HepG2 (cell line): ENCODE measurements around the gene LCORL. TPM values are rescaled to one million over a fixed set of nuclear protein-coding genes. Genes with fewer than 3 reads are reported as not detected.

Experiments
- ATAC-seq: fragments of 200-7000 bp; cut with Tn5 transposase; 3 replicates; pipeline ENCODE4 v1.9.1; 2020; ENCODE audit warnings: mild to moderate bottlenecking, moderate library complexity
- BruUV-seq: library from RNA; stranded (reverse); fragments of 400-500 nt; replicated peaks from 2 replicates; lab custom pipeline; 2021; lab: Mats Ljungman, UMichigan
- CTCF ChIA-PET: fragments of 300-600 bp; formaldehyde crosslinking; extraction: SDS; loops from one replicate; lab custom pipeline; 2021; ENCODE audit warnings: low total read pairs, inconsistent platforms, low intra/inter-chr PET ratio; lab: Yijun Ruan, JAX
- POLR2A ChIA-PET: fragments of 350-600 bp; sonication (Branson Sonifier 250); formaldehyde crosslinking; loops from one replicate; lab custom pipeline; 2020; ENCODE audit warnings: antibody characterized with exemption, inconsistent platforms; lab: Yijun Ruan, JAX
- DNase-seq: peaks from one replicate; pipeline ENCODE4 v3.0.0-alpha.2; 2015; ENCODE audit warnings: low spot score
- FAIRE-seq: peaks from 3 replicates; lab custom pipeline; 2011; peaks lifted over from hg19 to GRCh38; lab: Jason Lieb, UNC
- H2AFZ ChIP-seq: one replicate; pipeline ENCODE4 v1.6.1; 2011; ENCODE audit warnings: low read length, inconsistent platforms
- H3K27ac ChIP-seq: fragments of 300-600 bp; 3 replicates; pipeline ENCODE4 v1.8.0; 2011; ENCODE audit warnings: mixed run types, mild to moderate bottlenecking, mixed read lengths, low read length, inconsistent platforms; ENCODE audit not compliant: insufficient read depth; ENCODE audit errors: extremely low read length
- H3K27me3 ChIP-seq, 2 experiments: fragments of 200-600 bp in 1 of 2; 2 replicates in 1 of 2; 3 replicates in 1 of 2; pipeline versions ENCODE4 v1.6.0 to v1.8.0; 2011; ENCODE audit warnings: low read length in 2 of 2, mild to moderate bottlenecking in 2 of 2, moderate library complexity in 2 of 2, inconsistent platforms in 1 of 2; ENCODE audit not compliant: insufficient read depth in 2 of 2, control insufficient read depth in 1 of 2
- H3K36me3 ChIP-seq, 2 experiments: fragments of 200-600 bp in 1 of 2; replicated peaks in 1 of 2; 2 replicates in 1 of 2; 3 replicates in 1 of 2; pipeline versions ENCODE4 v1.5.1 to v1.8.0; 2011; ENCODE audit warnings: low read length in 2 of 2, inconsistent platforms in 1 of 2; ENCODE audit not compliant: insufficient read depth in 2 of 2, control insufficient read depth in 1 of 2
- H3K4me1 ChIP-seq: 2 replicates; pipeline ENCODE4 v1.5.1; 2012; ENCODE audit warnings: low read length, inconsistent platforms; ENCODE audit not compliant: insufficient read depth
- H3K4me2 ChIP-seq: 2 replicates; pipeline ENCODE4 v1.6.0; 2011; ENCODE audit warnings: low read depth, low read length, inconsistent platforms
- H3K4me3 ChIP-seq, 3 experiments: fragments of 200-600 bp in 1 of 3; sonication (generic), shearing (Covaris generic) in 1 of 3; replicated peaks in 1 of 3; 2 replicates each; pipeline ENCODE4 v1.5.1; 2011 to 2016; ENCODE audit warnings: low read length in 3 of 3, inconsistent platforms in 2 of 3, low read depth in 2 of 3, mild to moderate bottlenecking in 2 of 3, control low read depth in 1 of 3, mixed read lengths in 1 of 3; ENCODE audit not compliant: insufficient read depth in 1 of 3
- H3K79me2 ChIP-seq: one replicate; pipeline ENCODE4 v1.6.1; 2011; ENCODE audit warnings: low read length, inconsistent platforms; ENCODE audit not compliant: insufficient read depth
- H3K9ac ChIP-seq: 2 replicates; pipeline ENCODE4 v1.6.0; 2011; ENCODE audit warnings: mild to moderate bottlenecking, low read depth, low read length, inconsistent platforms; ENCODE audit not compliant: insufficient read depth
- H3K9me3 ChIP-seq: 2 replicates; pipeline ENCODE4 v1.5.1; 2012; ENCODE audit warnings: mild to moderate bottlenecking, low read length
- H4K20me1 ChIP-seq: 2 replicates; pipeline ENCODE4 v1.6.0; 2011; ENCODE audit warnings: inconsistent platforms, mild to moderate bottlenecking, low read length, moderate library complexity; ENCODE audit not compliant: insufficient read depth
- ARNT ChIP-seq: fragments of 450-650 bp; IDR thresholded peaks from 2 replicates; pipeline ENCODE4 v1.6.1; 2017
- DR1 ChIP-seq: sonication (generic); formaldehyde crosslinking; IDR thresholded peaks from 2 replicates; pipeline ENCODE4 v1.8.0; 2021; ENCODE audit warnings: mild to moderate bottlenecking, missing genetic modification reagents, inconsistent platforms
- FLYWCH1 ChIP-seq: sonication (generic); formaldehyde crosslinking; IDR thresholded peaks from 2 replicates; pipeline ENCODE4 v1.8.1; 2023; ENCODE audit warnings: mild to moderate bottlenecking, missing genetic modification reagents
- HNRNPUL1 ChIP-seq: fragments of 200-400 bp; formaldehyde crosslinking; IDR thresholded peaks from 2 replicates; pipeline ENCODE4 v1.6.1; 2017; ENCODE audit warnings: low read depth, mild to moderate bottlenecking, low read length, moderate library complexity
- ISX ChIP-seq: sonication (generic); formaldehyde crosslinking; conservative IDR thresholded peaks from 2 replicates; pipeline ENCODE4 v1.5.0; 2020; ENCODE audit warnings: missing genetic modification reagents
- KDM3A ChIP-seq: IDR thresholded peaks from 2 replicates; pipeline ENCODE4 v1.6.1; 2018; ENCODE audit warnings: low read depth, missing compliant biosample characterization
- KLF16 ChIP-seq, 2 experiments: sonication (generic) in 1 of 2; formaldehyde crosslinking in 1 of 2; IDR thresholded peaks; 2 replicates each; pipeline versions ENCODE4 v1.6.1 to v1.8.0; 2016 to 2023; ENCODE audit warnings: missing genetic modification reagents in 2 of 2, missing compliant biosample characterization in 1 of 2
- MED13 ChIP-seq: sonication (generic); formaldehyde crosslinking; IDR thresholded peaks from 2 replicates; pipeline ENCODE4 v1.5.0; 2020; ENCODE audit warnings: missing genetic modification reagents
- MEIS1 ChIP-seq: sonication (generic); formaldehyde crosslinking; IDR thresholded peaks from 2 replicates; pipeline ENCODE4 v1.9.0; 2021; ENCODE audit warnings: mild to moderate bottlenecking, missing genetic modification reagents, moderate library complexity, borderline replicate concordance
- NCOA5 ChIP-seq: sonication (generic); formaldehyde crosslinking; IDR thresholded peaks from 2 replicates; pipeline ENCODE4 v1.4.0; 2020; ENCODE audit warnings: missing genetic modification reagents
- SRSF9 ChIP-seq: fragments of 200-400 bp; formaldehyde crosslinking; IDR thresholded peaks from 2 replicates; pipeline ENCODE4 v1.6.1; 2018; ENCODE audit warnings: borderline replicate concordance, mild to moderate bottlenecking, low read depth, low read length; ENCODE audit not compliant: insufficient read depth, poor library complexity, severe bottlenecking
- XBP1 ChIP-seq: sonication (generic); formaldehyde crosslinking; IDR thresholded peaks from 2 replicates; pipeline ENCODE4 v1.5.0; 2020; ENCODE audit warnings: missing genetic modification reagents
- ZFP1 ChIP-seq: IDR thresholded peaks from 2 replicates; pipeline ENCODE4 v1.6.1; 2016
- ZNF75D ChIP-seq: sonication (generic); formaldehyde crosslinking; IDR thresholded peaks from 2 replicates; pipeline ENCODE4 v1.8.1; 2023; ENCODE audit warnings: missing genetic modification reagents, mild to moderate bottlenecking, borderline replicate concordance
- ZNF775 ChIP-seq: sonication (generic); formaldehyde crosslinking; IDR thresholded peaks from 2 replicates; pipeline ENCODE4 v1.4.0; 2020; ENCODE audit warnings: missing genetic modification reagents, mild to moderate bottlenecking, moderate library complexity, borderline replicate concordance
- WGBS: methylation state at CpG from one replicate; pipeline ENCODE4 v1.1.6; 2017; ENCODE audit warnings: low lambda C conversion rate; 5-methylcytosine and 5-hydroxymethylcytosine counted together
- in situ Hi-C: cut with HindIII; loops from 2 replicates; pipeline ENCODE4 v1.10.0; 2017; ENCODE audit warnings: low pct_unique_long_range_greater_than_20kb; ENCODE audit not compliant: extremely low pct_ligation_motif_present
- intact Hi-C: fragments of 100-400 bp; cut with micrococcal nuclease; formaldehyde crosslinking; loops from one replicate; pipeline ENCODE4 v1.10.0; 2022; ENCODE audit not compliant: unreplicated experiment
- polyA plus RNA-seq, 8 experiments: library from polyadenylated mRNA; depleted of rRNA in 3 of 8; stranded (reverse) in 7 of 8; unstranded in 1 of 8; fragments of >200 nt; fragmentation: Illumina TruSeq in 4 of 8; extraction: Trizol in 4 of 8; gene quantifications; 2 replicates each; pipeline versions ENCODE4 v1.2.1 to v1.2.3, GENCODE V29; 2011 to 2016; ENCODE audit warnings: low read depth in 4 of 8, missing spikeins in 1 of 8, mixed read lengths in 1 of 8; ENCODE audit not compliant: insufficient read depth in 1 of 8
- total RNA-seq, 5 experiments: library from RNA; depleted of rRNA; stranded (reverse); fragments of >200 nt; fragmentation: Illumina TruSeq; extraction: Trizol; gene quantifications; 2 replicates each; pipeline ENCODE4 v1.2.3, GENCODE V29; 2016; ENCODE audit warnings: low read depth in 1 of 5
- TF ChIP-seq, protein P1 (sequence below): IDR thresholded peaks from 2 replicates; pipeline ENCODE4 v1.6.1; 2012; ENCODE audit warnings: inconsistent platforms
- TF ChIP-seq, protein P2 (sequence below), 2 experiments: sonication (generic) in 1 of 2; formaldehyde crosslinking in 1 of 2; IDR thresholded peaks; 2 replicates each; pipeline versions ENCODE4 v1.4.0 to v1.6.1; 2016 to 2020; ENCODE audit warnings: borderline replicate concordance in 1 of 2, low read depth in 1 of 2, mild to moderate bottlenecking in 1 of 2, missing genetic modification reagents in 1 of 2
- TF ChIP-seq, protein P3 (sequence below): IDR thresholded peaks from 2 replicates; pipeline ENCODE4 v1.6.1; 2016

The LCORL gene
- total and polyA plus RNA-seq, 2 of the 13 experiments (the other 11 are each of a cell fraction or from before 2014, with no cell fraction given): 5.3 to 14.5 TPM

DNA sequence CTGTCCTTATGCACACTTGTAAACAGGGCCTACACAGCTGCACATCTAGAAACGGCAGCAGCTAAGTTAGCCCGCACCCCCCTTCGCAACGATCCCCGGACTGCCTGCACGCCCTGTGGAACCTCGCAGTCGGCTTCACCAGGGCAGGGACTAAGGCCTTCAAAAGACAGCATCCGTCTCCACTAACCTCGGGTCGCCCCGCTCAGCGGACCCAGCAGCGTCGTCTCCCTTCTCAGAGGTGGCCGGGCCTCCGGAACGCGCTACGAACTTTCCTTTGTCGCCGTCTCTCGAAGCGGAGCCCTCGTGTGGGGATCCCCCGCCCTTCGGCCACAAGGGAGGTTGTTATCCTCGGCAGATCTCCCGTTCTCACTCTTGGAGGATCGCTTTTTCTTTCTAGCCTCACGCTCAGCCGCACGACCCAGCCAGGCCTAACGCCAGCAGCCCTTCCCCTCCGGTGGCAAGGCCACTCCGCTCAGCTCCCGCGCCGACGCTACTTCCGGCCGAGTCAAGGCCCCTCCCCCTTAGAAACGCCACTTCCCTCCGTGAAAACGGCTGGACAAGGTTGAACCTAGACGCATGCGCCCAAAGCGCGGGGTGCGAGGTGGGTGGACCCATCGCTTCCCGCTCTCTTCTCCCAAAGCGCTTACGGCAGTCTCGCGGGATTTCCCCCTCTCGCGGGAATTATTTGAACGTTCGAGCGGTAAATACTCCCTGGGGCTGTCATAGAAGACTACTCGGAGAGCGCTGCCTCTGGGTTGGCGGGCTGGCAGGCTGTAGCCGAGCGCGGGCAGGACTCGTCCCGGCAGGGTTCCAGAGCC is 211.1 kb downstream of the LCORL start, which contains the start of the genes DCAF16 and NCAPG (continued):
- TF ChIP-seq MEIS1: peak; percentile 47; the same call in 1 of the 2 replicates
- no peak; the same call in 1 of the 2 replicates for TF ChIP-seq ISX (CRISPR knock-in tag)
- TF ChIP-seq ZFP1: no peak
- TF ChIP-seq ZNF775 (CRISPR knock-in tag): no peak
- no peak; the same call in 1 of the 2 replicates for TF ChIP-seq KDM3A (CRISPR knock-in tag)

DNA sequence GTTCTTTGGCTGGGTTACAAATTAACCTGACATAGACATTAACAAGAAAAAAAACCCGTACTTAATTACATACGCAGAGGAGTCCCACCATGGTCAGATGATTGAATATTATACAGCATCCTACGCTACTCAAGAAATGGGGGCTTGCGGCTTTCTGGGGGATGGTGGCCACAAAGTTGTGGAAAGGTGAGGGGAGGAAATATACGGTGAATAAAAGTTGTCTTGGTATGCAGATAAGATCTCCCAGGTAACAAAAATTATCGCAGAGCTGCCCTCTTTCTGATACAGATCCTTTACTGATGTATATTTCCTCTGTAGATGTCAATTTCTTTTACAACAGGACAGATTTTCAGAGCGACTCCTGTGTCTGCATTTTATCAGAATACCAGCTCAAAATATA is 211.9 kb downstream of the LCORL start:
- WGBS: under 1% methylated on average over 7 of the region's 7 CpGs
- Histone ChIP-seq H3K4me1 (peaks cover 48% of the 10 kb centered on the region), H3K4me3 (peak overlapping the region; percentile 87 to 93 (median 90)), H4K20me1 (peaks cover 34% of the 10 kb centered on the region), H2AFZ (no peak overlapping the region), H3K27me3 (no peaks in the 10 kb centered on the region; a peak in 1 of 5 replicates), H3K9me3 (no peaks in the 10 kb centered on the region), H3K4me2 (peak overlapping the region; percentile 92), H3K27ac (peak overlapping the region; percentile 97), H3K9ac (peak overlapping the region; percentile 97), H3K36me3 (peaks cover 2 to 17% of the 10 kb centered on the region in 2 experiments; a peak in 4 of 5 replicates), H3K79me2 (peaks cover 95% of the 10 kb centered on the region)
- CTCF ChIA-PET: no interaction called here
- in situ Hi-C loops: loop anchor here (10.0 kb wide), 3 partner anchors 215 to 555 kb away; partner anchors contain the start of gene LCORL
- FAIRE-seq (no peak), DNase-seq (peak; percentile 4), ATAC-seq (no peak)
- POLR2A ChIA-PET: interaction anchor here (0.8 to 1.2 kb wide), 5 partner anchors 9 to 238 kb away, joined by 3 to 7 read pairs (median 3); partner anchors contain the start of gene LCORL
- intact Hi-C loops: loop anchor here (1.0 to 5.0 kb wide), 3 partner anchors 211 to 261 kb away; no protein-coding TSS in a partner anchor
- BruUV-seq: no TSS peak
- TF ChIP-seq HNRNPUL1: 0 out of 2 replicates have a peak, but pooled peaks have one; percentile 43
- TF ChIP-seq SRSF9: no peak
- no peak for TF ChIP-seq ZNF75D
- TF ChIP-seq ARNT: no peak
- TF ChIP-seq FLYWCH1 (CRISPR knock-in tag): no peak
- no peak for TF ChIP-seq XBP1
- TF ChIP-seq, protein P1, sequence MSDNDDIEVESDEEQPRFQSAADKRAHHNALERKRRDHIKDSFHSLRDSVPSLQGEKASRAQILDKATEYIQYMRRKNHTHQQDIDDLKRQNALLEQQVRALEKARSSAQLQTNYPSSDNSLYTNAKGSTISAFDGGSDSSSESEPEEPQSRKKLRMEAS: no peak
- no peak for TF ChIP-seq DR1 (CRISPR knock-in tag)
- 0 out of 4 replicates have a peak, but pooled peaks of 1 of the 2 experiments have one; percentile 4 for TF ChIP-seq KLF16 (CRISPR knock-in tag; IDR thresholded peaks at IDR 0.05)
- TF ChIP-seq, protein P2, sequence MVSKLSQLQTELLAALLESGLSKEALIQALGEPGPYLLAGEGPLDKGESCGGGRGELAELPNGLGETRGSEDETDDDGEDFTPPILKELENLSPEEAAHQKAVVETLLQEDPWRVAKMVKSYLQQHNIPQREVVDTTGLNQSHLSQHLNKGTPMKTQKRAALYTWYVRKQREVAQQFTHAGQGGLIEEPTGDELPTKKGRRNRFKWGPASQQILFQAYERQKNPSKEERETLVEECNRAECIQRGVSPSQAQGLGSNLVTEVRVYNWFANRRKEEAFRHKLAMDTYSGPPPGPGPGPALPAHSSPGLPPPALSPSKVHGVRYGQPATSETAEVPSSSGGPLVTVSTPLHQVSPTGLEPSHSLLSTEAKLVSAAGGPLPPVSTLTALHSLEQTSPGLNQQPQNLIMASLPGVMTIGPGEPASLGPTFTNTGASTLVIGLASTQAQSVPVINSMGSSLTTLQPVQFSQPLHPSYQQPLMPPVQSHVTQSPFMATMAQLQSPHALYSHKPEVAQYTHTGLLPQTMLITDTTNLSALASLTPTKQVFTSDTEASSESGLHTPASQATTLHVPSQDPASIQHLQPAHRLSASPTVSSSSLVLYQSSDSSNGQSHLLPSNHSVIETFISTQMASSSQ (IDR thresholded peaks at IDR 0.05; ENCODE audit: low read depth): no peak
- TF ChIP-seq, protein P2 (CRISPR knock-in tag; IDR thresholded peaks at IDR 0.05; ENCODE audit: borderline replicate concordance): no peak
- TF ChIP-seq NCOA5 (CRISPR knock-in tag): no peak
- TF ChIP-seq, protein P3, sequence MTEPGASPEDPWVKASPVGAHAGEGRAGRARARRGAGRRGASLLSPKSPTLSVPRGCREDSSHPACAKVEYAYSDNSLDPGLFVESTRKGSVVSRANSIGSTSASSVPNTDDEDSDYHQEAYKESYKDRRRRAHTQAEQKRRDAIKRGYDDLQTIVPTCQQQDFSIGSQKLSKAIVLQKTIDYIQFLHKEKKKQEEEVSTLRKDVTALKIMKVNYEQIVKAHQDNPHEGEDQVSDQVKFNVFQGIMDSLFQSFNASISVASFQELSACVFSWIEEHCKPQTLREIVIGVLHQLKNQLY (CRISPR knock-in tag): no peak
- no peak for TF ChIP-seq MED13 (CRISPR knock-in tag)
